Measurements from ENCODE around the gene MYO3A.

MYO3A gene

DNA sequence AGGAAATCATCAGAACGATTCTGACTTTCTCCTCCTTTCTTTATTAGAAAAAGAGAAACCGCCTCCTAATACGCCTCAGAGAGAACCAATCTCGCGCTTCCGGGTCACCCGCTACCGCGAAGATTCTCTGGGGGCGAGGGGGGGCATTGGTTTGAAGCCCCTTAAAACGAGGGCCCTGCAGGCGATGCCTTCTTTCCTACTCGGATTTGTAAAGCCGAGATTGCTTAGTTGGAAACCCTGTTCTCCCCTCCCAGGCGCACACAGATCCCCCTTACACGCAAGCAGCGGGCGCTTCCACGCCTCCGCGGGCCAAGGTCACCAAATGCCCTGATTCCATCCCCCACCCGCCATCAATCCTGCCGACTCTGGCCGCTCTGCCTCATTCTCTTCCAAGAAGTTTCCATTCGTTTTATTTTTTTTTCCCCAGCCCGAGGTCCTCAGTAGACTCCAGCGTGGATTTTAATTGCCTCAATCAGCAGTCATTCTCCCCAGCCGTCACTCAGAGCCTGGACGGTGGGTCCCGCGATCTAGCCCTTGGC, 281.4 kb downstream of the MYO3A start:
- DNase-seq: no peak

DNA sequence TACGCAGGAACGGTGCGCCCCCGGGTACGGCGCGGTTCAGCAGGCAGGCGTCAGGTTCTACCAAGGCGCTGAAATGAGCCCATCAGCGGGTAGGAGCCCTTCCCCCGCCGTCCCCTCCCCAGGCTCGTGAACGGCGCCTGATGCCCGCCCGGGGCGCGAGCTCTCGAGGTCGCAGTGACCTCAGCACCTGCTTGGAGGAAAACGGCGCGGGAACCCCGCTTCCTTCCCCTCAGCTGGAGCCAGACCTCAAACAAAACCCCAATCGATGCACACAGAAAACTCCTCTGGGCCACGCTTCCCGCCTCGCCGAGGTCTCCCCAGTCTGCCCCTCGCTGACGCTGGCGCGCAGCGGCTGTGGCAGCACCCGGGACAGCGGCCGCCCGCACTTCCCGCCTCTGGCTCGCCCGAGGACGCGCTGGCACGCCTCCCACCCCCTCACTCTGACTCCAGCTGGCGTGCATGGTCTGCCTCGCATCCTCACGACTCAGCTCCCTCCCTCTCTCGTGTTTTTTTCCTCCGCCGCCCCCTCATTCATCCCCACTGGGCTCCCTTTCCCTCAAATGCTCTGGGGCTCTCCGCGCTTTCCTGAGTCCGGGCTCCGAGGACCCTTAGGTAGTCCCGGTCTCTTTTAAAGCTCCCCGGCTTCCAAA, 282.0 kb downstream of the MYO3A start:
- DNase-seq: no peak

- no peak for DNase-seq
Observed at GRCh38 chr10:26216585-26217395, 282.8 kb downstream of the MYO3A start, which contains the start of gene GAD2. Gene GAD2, plus strand, starts transcription at chr10:26216774. Its CDS starts 36 bp downstream, at chr10:26216810.

DNA sequence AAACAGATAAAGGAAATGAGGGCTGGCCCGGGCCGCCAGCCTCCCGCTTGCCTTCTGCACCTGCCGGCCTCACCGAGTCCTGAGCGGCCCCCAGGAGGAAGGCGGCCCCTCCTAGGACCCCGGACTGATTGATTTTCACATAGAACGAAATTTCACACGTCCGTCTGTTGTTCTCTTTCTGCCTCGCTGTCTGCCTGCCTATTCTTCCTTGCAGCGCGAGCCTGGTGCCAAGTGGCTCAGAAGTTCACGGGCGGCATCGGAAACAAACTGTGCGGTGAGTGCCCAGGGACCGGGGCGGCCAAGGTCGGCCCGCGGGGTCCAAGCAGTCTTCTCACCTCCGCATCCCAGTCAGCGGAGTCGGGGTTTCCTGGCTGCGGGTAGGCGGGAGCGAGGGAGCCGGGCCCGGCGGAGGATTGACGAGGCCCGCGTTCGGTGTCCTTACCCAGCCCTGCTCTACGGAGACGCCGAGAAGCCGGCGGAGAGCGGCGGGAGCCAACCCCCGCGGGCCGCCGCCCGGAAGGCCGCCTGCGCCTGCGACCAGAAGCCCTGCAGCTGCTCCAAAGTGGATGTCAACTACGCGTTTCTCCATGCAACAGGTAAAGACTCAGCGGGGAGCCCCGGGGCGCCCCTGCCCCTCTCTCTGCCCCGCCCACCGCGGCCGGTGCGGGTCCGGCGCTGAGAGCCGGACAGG, 283.5 kb downstream of the MYO3A start:
- no peak for DNase-seq

DNA sequence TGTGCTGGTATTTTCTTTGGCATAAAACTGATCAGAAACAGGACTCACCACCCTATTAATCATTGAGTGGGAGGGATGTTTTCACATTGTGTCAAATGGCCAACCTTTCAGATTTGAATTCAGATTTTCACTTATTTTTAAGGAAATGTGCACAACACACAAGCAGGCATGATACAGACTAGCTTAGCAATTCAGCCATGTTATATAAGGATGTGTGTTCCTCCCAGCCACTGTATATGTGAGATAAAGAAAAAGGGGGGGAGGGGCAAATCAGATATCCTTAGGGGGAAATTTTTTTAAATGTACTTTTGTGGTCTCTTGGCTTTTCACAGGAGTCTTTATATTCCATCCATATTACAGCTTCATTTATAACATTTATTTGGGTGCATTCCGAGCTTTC, 285.6 kb downstream of the MYO3A start:
- DNase-seq: no peak

GRCh38 chr10:26220901-26221300, 286.9 kb downstream of the MYO3A start:
- no peak for DNase-seq

DNA sequence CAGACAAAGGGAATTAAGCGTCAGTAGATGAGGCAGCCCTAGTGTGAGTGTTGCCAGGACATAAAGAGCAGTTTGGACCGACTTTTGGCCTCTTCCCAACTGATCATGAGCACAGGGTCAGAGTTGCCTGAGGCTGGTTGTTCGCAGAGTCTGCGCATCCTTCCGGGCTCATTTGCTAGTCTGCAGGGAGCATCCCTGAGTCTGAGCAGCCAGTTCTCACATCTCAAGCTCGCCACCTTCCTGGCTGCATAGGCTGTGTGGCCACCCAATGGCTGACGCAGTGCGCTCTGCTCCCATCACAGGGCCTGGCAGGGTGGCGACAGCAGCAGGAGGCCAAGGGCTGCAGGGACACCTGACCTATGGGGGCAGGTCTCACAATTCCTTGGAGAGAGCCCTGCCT, 287.5 kb downstream of the MYO3A start:
- no peak for DNase-seq

DNA sequence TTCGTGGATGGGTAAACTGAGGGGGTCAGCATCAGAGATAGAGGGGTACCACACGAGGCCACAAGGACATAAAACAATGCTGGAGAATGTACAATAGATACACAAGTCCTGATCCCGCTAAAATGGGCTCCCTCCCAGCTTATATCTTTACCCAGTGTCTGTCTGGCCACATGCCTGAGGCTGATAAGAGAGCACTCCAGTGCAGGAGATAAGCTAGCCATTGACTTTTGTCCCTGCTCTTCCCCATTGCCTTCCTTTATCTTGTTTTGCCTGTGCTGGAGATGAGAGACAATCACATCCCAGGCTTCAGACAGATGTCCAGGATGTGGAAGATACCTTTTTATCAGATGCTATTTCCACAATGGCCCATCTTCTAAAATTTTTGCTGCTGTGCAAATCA, 288.5 kb downstream of the MYO3A start:
- DNase-seq: no peak

- no peak for DNase-seq
Observed at GRCh38 chr10:26225322-26225721, 291.3 kb downstream of the MYO3A start.

- DNase-seq: no peak
Observed at GRCh38 chr10:26227786-26228185, 293.8 kb downstream of the MYO3A start.

- no peak for DNase-seq
Observed at GRCh38 chr10:26232174-26232573, 298.1 kb downstream of the MYO3A start.

DNA sequence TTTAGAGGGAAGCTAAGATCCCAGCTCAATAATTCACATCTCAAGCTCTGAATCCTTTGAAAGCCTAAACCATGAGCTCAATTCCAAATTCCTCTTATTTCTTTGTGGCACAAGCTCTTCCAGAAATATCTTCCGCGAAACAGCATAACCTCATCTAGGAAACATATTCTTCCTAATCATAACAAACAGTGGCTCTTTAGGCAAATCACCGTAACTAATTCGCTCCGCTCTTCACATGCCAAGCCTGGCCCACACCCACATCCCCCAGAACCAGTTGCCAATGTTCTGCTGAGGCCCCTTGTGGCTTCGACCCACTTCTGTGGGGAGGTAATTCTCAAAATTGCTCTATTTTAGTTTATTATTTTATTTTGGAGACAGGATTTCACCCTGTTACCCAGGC, 301.7 kb downstream of the MYO3A start:
- no peak for DNase-seq

- DNase-seq: no peak
Observed at GRCh38 chr10:26238378-26238777, 304.3 kb downstream of the MYO3A start.

GRCh38 chr10:26242706-26243350, 308.8 kb downstream of the MYO3A start:
- DNase-seq: no peak

GRCh38 chr10:26243351-26243720, 309.3 kb downstream of the MYO3A start:
- DNase-seq: no peak

DNA sequence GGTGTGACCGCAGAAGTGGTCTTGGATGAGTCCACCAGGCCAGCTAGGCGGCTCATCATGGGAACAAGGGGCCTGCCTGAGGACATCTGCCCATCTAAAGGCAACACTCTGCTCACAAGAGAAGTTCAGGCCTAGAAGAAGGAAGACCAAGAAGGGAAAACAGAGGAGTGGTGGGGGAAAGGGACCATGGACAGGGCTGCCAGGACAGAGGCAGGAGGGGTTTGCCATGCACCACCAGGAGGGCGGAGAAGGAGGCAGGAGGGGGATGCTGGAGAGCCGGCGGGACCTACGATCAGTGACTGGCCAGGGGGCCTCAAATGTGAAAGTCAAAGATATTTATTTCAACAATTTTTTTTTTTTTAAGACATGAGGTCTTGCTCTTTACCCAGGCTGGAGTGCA, 315.7 kb downstream of the MYO3A start:
- no peak for DNase-seq

- DNase-seq: no peak
Observed at GRCh38 chr10:26251925-26252324, 317.9 kb downstream of the MYO3A start.

- no peak for DNase-seq
Observed at GRCh38 chr10:26254616-26255015, 320.6 kb downstream of the MYO3A start.

- DNase-seq: no peak
Observed at GRCh38 chr10:26259341-26259740, 325.3 kb downstream of the MYO3A start.

All from activated CD8-positive, alpha-beta memory T cell treated with anti-CD3 and anti-CD28 coated beads, Interleukin-2, amount 50 U/mL, for 4 hours (primary cell).